Retinal pigment epithelial cell (primary cell): Measurements from ENCODE around the gene SETD1B.
A peak's percentile ranks its signal among the peaks of the same experiment; 100 is the strongest.

Experiments
- DNase-seq: peaks from one replicate; pipeline ENCODE4 v3.0.0-alpha.2; 2010; ENCODE audit warnings: low read depth
- H3K4me3 ChIP-seq: 2 replicates; pipeline ENCODE4 v1.5.1; 2011; ENCODE audit warnings: mild to moderate bottlenecking, low read length, control low read depth, moderate library complexity
- CTCF ChIP-seq: conservative IDR thresholded peaks from 2 replicates; pipeline ENCODE4 v1.5.1; 2011; ENCODE audit warnings: low read depth, low read length, control low read depth, inconsistent platforms

SETD1B gene

GRCh38 chr12:121773011-121773777, 30.6 kb upstream of the SETD1B start:
- H3K4me3 ChIP-seq: no peak overlapping the region
- TF ChIP-seq CTCF: peak; percentile 84
- DNase-seq: no peak

- no peak for DNase-seq
- H3K4me3 ChIP-seq: no peak overlapping the region
- no peak for TF ChIP-seq CTCF
These were observed 28.8 kb upstream of the SETD1B start for GRCh38 chr12:121774968-121775474.

- no peak overlapping the region for H3K4me3 ChIP-seq
- DNase-seq: no peak
- peak; percentile 1 for TF ChIP-seq CTCF
These were observed 28.3 kb upstream of the SETD1B start for GRCh38 chr12:121775501-121775900.

GRCh38 chr12:121776190-121777098, 27.4 kb upstream of the SETD1B start:
- DNase-seq: no peak
- H3K4me3 ChIP-seq: no peak overlapping the region
- TF ChIP-seq CTCF: peak; percentile 86

GRCh38 chr12:121778567-121779421, 25.0 kb upstream of the SETD1B start:
- H3K4me3 ChIP-seq: no peak overlapping the region
- no peak for TF ChIP-seq CTCF

GRCh38 chr12:121779422-121779895, 24.4 kb upstream of the SETD1B start:
- H3K4me3 ChIP-seq: no peak overlapping the region
- DNase-seq: no peak
- no peak for TF ChIP-seq CTCF

More at GRCh38 chr12:121778567-121779421, 25.0 kb upstream of the SETD1B start:
- DNase-seq: no peak
